BE2C (cell line): ENCODE measurements around the gene ASTN2.

Source experiments
- DNase-seq: peaks from one replicate; pipeline ENCODE4 v3.0.0-alpha.2; 2020
- H3K27me3 ChIP-seq: fragments of 250-450 bp; sonication (Bioruptor Pico); 2 replicates; pipeline ENCODE4 v1.5.1; 2020; ENCODE audit warnings: mild to moderate bottlenecking
- H3K36me3 ChIP-seq: fragments of 250-450 bp; sonication (Bioruptor Pico); 2 replicates; pipeline ENCODE4 v1.5.1; 2020; ENCODE audit warnings: mild to moderate bottlenecking
- H3K4me1 ChIP-seq: fragments of 250-450 bp; sonication (Bioruptor Pico); 2 replicates; pipeline ENCODE4 v1.5.1; 2020
- H3K4me3 ChIP-seq: 2 replicates; pipeline ENCODE4 v1.5.1; 2011; ENCODE audit warnings: low read depth, low read length
- H3K9me3 ChIP-seq: fragments of 250-450 bp; sonication (Bioruptor Pico); 2 replicates; pipeline ENCODE4 v1.5.1; 2020
- TF ChIP-seq, protein P1 (sequence below): IDR thresholded peaks from 2 replicates; pipeline ENCODE4 v1.5.1; 2012; ENCODE audit warnings: mild to moderate bottlenecking, low read depth, low read length

The ASTN2 gene

DNA sequence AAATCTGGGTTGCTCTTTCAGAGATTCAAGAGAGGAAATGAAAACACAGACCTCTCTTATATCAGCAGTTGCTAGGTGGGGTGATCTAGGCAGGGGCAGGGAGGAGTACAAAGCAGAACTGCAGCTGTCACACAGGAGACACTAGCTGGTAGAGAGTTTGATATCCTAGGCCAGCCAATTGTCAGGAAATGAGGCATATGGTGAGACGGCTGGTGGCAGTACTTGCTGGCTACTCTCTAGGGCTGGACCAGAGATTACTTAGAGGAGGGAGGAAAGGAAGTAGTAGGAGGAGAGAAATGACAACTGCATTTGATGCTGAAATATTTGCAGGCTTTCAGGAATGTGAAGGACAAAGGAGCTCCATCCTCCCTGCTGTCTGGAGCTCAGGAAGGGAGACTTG lies 614.0 kb downstream of the ASTN2 start:
- no peaks in the 10 kb centered on the region for H3K9me3 ChIP-seq
- DNase-seq, result no peak
- no peak overlapping the region for H3K4me3 ChIP-seq
- peaks cover 33% of the 10 kb centered on the region for H3K36me3 ChIP-seq
- TF ChIP-seq, protein P1, sequence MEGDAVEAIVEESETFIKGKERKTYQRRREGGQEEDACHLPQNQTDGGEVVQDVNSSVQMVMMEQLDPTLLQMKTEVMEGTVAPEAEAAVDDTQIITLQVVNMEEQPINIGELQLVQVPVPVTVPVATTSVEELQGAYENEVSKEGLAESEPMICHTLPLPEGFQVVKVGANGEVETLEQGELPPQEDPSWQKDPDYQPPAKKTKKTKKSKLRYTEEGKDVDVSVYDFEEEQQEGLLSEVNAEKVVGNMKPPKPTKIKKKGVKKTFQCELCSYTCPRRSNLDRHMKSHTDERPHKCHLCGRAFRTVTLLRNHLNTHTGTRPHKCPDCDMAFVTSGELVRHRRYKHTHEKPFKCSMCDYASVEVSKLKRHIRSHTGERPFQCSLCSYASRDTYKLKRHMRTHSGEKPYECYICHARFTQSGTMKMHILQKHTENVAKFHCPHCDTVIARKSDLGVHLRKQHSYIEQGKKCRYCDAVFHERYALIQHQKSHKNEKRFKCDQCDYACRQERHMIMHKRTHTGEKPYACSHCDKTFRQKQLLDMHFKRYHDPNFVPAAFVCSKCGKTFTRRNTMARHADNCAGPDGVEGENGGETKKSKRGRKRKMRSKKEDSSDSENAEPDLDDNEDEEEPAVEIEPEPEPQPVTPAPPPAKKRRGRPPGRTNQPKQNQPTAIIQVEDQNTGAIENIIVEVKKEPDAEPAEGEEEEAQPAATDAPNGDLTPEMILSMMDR, result no peak
- H3K27me3 ChIP-seq, result no peaks in the 10 kb centered on the region
- 0 out of 2 replicates have a peak, but pooled peaks cover 2% of the 10 kb centered on the region for H3K4me1 ChIP-seq

DNA sequence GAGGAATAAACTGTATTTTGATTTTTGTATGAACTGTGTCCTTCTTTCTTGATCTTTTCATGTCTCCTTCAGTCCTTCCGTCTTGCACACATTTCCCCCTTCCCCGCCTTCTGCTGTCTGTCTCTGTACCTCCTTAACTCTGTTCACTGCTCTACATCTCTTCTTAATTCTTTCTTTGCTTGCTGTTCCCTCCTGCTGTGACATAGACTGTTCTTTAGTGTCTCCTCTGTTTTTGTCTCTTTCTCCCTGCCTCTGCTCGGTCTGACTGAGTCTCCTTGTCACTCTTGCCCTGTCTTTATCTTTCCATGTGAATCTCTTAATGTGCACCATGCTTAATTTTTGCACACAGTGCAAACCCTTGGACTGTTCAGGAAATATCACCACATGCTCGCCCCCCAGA lies 614.8 kb downstream of the ASTN2 start:
- H3K4me1 ChIP-seq, result 0 out of 2 replicates have a peak, but pooled peaks cover 2% of the 10 kb centered on the region

DNA sequence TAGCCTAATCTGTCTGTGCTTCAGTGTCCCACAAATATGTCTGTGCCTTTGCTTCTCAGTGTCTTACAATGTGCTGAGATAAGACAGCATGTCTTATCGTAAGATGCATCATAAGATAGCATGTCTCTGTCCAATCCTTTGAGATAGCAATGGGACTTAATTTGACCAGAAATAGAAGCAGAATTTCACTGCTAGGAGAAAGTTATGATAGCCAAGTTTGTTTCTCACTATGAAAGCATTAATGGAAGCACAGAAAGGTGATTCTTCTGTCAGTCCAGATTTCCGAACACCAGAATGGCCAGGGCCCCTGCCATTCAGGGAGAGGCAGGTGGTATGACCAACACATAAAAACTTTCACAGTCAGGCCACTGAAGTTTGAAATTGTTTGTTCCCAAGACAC lies 616.3 kb downstream of the ASTN2 start:
- Histone ChIP-seq H3K27me3 (no peaks in the 10 kb centered on the region), H3K36me3 (peaks cover 26% of the 10 kb centered on the region), H3K4me1 (peaks cover 2% of the 10 kb centered on the region; the same call in 1 of the 2 replicates), H3K4me3 (no peak overlapping the region), H3K9me3 (no peaks in the 10 kb centered on the region)
- no peak for DNase-seq
- TF ChIP-seq, protein P1, result no peak

More for the DNA sequence above, 614.8 kb downstream of the ASTN2 start:
- TF ChIP-seq, protein P1, result no peak
- Histone ChIP-seq H3K4me3 (no peak overlapping the region), H3K27me3 (no peaks in the 10 kb centered on the region), H3K9me3 (no peaks in the 10 kb centered on the region), H3K36me3 (peaks cover 29% of the 10 kb centered on the region)
- no peak for DNase-seq

DNA sequence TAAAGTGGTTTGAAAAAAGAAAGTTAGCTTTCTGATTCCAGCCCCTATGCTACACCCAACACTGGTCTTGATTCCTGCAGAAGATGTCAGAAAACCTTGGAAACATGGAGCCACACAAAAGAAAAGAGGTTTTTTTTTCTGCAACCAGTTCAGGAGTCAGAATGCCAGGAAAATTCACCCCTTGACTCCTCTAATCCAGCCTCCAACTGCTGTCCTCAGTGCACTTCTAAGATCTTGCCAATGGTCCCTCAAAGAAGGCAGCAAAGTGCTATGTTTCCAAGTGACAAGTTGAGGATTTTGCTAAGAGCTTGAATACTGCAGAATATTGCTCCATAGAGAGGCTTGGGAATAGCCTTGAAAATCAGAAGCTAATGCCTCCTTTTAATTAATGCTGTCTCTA lies 617.6 kb downstream of the ASTN2 start:
- Histone ChIP-seq H3K9me3 (no peaks in the 10 kb centered on the region), H3K4me3 (no peak overlapping the region), H3K4me1 (peaks cover 2% of the 10 kb centered on the region; the same call in 1 of the 2 replicates), H3K36me3 (peaks cover 23% of the 10 kb centered on the region), H3K27me3 (no peaks in the 10 kb centered on the region)
- TF ChIP-seq, protein P1, result no peak
- no peak for DNase-seq

DNA sequence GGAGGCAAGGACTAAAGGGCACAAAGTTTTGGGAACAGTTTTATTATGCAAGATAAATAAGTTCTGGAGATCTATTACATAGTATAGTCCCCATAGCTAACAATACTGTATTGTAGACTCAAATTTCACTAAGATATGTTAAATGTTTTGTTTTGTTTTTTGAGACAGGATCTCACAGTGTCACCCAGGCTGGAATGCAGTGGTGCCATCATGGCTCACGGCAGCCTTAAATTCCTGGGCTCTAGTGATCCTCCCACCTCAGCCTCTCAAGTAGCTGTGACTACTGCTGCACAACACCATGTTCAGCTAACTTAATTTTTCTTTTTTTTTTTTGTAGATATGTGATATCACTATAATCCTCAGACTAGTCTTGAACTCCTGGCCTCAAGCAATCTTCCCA lies 618.2 kb downstream of the ASTN2 start:
- DNase-seq, result no peak
- no peak overlapping the region for H3K4me3 ChIP-seq
- H3K27me3 ChIP-seq, result no peaks in the 10 kb centered on the region
- H3K4me1 ChIP-seq, result peaks cover 2% of the 10 kb centered on the region; the same call in 1 of the 2 replicates
- peaks cover 21% of the 10 kb centered on the region for H3K36me3 ChIP-seq
- no peaks in the 10 kb centered on the region for H3K9me3 ChIP-seq
- TF ChIP-seq, protein P1, result no peak

DNA sequence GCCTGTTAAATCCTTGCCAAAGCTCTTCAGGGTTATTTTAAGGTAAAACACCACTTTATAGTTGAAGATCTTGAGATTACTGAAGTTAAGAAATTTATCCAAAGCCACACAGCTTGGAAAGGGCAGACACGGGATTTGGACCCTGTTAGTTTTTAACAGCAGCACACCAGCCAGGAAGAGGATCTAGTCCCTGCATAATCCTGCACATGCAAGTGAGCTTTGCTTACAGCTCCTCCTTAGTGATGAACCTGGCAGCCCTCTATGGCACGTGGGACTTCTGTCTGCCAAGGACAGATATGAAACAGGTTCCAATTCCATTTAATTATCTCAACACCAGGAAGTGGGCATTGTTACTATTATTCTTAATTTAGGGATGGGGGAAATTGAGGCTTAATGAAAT lies 619.0 kb downstream of the ASTN2 start:
- DNase-seq, result no peak
- Histone ChIP-seq H3K4me1 (peaks cover 6% of the 10 kb centered on the region), H3K9me3 (no peaks in the 10 kb centered on the region), H3K27me3 (no peaks in the 10 kb centered on the region), H3K4me3 (no peak overlapping the region), H3K36me3 (peaks cover 25% of the 10 kb centered on the region)
- TF ChIP-seq, protein P1, result no peak
